ENCODE measurements around the gene SLC4A1.
"Not testable (repeated sequence)": the region's sequence is repeated elsewhere in the genome, so short reads cannot be mapped to it uniquely, and the experiment has no call there.

Gene SLC4A1

GRCh38 chr17:44255915-44256314 is 12.0 kb downstream of the SLC4A1 start:
- DNase-seq = no peak

GRCh38 chr17:44254361-44255095 is 13.4 kb downstream of the SLC4A1 start:
- no peak for DNase-seq

GRCh38 chr17:44253006-44253405 is 14.9 kb downstream of the SLC4A1 start:
- no peak for DNase-seq

- no peak for DNase-seq
These were observed 16.9 kb downstream of the SLC4A1 start for GRCh38 chr17:44251062-44251461.

GRCh38 chr17:44249501-44250246 is 18.3 kb downstream of the SLC4A1 start:
- no peak for DNase-seq

- no peak for DNase-seq
These were observed 19.8 kb downstream of the SLC4A1 start for GRCh38 chr17:44247876-44248736.

GRCh38 chr17:44247440-44247841 is 20.5 kb downstream of the SLC4A1 start:
- no peak for DNase-seq

GRCh38 chr17:44241106-44241624 is 26.8 kb downstream of the SLC4A1 start:
- DNase-seq = no peak

GRCh38 chr17:44237886-44238285 is 30.0 kb downstream of the SLC4A1 start:
- not testable (repeated sequence) for DNase-seq

GRCh38 chr17:44236444-44236991 is 31.4 kb downstream of the SLC4A1 start:
- no peak for DNase-seq

- no peak for DNase-seq
These were observed 32.4 kb downstream of the SLC4A1 start for GRCh38 chr17:44235583-44235936.

- DNase-seq = no peak
These were observed 34.4 kb downstream of the SLC4A1 start for GRCh38 chr17:44233582-44233981.

GRCh38 chr17:44232061-44232460 is 35.9 kb downstream of the SLC4A1 start:
- DNase-seq = no peak

GRCh38 chr17:44230140-44230539 is 37.8 kb downstream of the SLC4A1 start:
- no peak for DNase-seq

GRCh38 chr17:44229090-44229489 is 38.8 kb downstream of the SLC4A1 start:
- no peak for DNase-seq

- DNase-seq = no peak
These were observed 44.3 kb downstream of the SLC4A1 start for GRCh38 chr17:44223541-44224071.

- DNase-seq = peak; percentile 47
These were observed 45.6 kb downstream of the SLC4A1 start for GRCh38 chr17:44222112-44222869.

- DNase-seq = no peak
These were observed 46.1 kb downstream of the SLC4A1 start for GRCh38 chr17:44221862-44222111.

- DNase-seq = peak; percentile 72
These were observed 46.7 kb downstream of the SLC4A1 start for GRCh38 chr17:44221084-44221861.

- DNase-seq = peak; percentile 9
These were observed 47.5 kb downstream of the SLC4A1 start for GRCh38 chr17:44220213-44221083.

Measured in NCI-H2029 (cell line).